OCI-LY3 (cell line): ENCODE results near the gene CHST10.

Source experiments
- EZH2phosphoT487 ChIP-seq: fragments of 200-600 bp; shearing (Covaris generic); IDR thresholded peaks from 2 replicates; pipeline ENCODE4 v1.6.1; 2018; ENCODE audit warnings: antibody characterized with exemption, mixed run types, low read depth
- TF ChIP-seq, protein P1 (sequence below): fragments of 200-600, 300-600 bp; sonication (generic); IDR thresholded peaks from 2 replicates; pipeline ENCODE4 v1.5.1; 2014; ENCODE audit warnings: antibody characterized with exemption, low read length, low read depth

DNA sequence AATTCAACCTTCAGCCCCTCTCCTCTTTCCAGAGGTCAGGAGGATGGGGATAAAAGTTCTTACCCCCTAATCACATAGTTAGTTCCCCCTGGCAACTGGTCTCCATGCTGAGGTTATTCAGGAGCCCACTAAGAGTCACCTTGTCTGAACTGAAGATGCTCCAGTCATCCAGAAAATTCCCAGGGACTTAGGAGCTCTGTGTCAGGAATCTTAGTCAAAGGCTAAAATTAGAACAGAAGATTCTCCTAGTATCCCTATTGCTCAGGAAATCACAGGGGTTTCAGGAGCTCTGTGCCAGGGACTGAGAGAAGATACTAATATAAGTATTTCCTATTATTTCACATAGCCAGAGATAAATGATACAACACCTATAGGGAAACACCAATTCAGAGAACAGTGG is 57.9 kb downstream of the CHST10 start:
- TF ChIP-seq, protein P1, sequence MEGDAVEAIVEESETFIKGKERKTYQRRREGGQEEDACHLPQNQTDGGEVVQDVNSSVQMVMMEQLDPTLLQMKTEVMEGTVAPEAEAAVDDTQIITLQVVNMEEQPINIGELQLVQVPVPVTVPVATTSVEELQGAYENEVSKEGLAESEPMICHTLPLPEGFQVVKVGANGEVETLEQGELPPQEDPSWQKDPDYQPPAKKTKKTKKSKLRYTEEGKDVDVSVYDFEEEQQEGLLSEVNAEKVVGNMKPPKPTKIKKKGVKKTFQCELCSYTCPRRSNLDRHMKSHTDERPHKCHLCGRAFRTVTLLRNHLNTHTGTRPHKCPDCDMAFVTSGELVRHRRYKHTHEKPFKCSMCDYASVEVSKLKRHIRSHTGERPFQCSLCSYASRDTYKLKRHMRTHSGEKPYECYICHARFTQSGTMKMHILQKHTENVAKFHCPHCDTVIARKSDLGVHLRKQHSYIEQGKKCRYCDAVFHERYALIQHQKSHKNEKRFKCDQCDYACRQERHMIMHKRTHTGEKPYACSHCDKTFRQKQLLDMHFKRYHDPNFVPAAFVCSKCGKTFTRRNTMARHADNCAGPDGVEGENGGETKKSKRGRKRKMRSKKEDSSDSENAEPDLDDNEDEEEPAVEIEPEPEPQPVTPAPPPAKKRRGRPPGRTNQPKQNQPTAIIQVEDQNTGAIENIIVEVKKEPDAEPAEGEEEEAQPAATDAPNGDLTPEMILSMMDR, result no peak
- no peak for TF ChIP-seq EZH2phosphoT487
